GM12865 (cell line): ENCODE results near the gene RPS17.

Experiments used
- DNase-seq: peaks from one replicate; pipeline ENCODE4 v3.0.0; 2010; ENCODE audit warnings: low read depth
- H3K4me3 ChIP-seq: 2 replicates; pipeline ENCODE4 v1.5.1; 2011; ENCODE audit warnings: mild to moderate bottlenecking, low read depth, low read length, control low read depth
- TF ChIP-seq, protein P1 (sequence below): IDR thresholded peaks from 2 replicates; pipeline ENCODE4 v1.5.1; 2011; ENCODE audit warnings: low read length, control low read depth, low read depth, inconsistent platforms; ENCODE audit not compliant: insufficient read depth; ENCODE audit errors: missing control alignments

The RPS17 gene

GRCh38 chr15:82572311-82572710, 32.1 kb upstream of the RPS17 start:
- TF ChIP-seq, protein P1, sequence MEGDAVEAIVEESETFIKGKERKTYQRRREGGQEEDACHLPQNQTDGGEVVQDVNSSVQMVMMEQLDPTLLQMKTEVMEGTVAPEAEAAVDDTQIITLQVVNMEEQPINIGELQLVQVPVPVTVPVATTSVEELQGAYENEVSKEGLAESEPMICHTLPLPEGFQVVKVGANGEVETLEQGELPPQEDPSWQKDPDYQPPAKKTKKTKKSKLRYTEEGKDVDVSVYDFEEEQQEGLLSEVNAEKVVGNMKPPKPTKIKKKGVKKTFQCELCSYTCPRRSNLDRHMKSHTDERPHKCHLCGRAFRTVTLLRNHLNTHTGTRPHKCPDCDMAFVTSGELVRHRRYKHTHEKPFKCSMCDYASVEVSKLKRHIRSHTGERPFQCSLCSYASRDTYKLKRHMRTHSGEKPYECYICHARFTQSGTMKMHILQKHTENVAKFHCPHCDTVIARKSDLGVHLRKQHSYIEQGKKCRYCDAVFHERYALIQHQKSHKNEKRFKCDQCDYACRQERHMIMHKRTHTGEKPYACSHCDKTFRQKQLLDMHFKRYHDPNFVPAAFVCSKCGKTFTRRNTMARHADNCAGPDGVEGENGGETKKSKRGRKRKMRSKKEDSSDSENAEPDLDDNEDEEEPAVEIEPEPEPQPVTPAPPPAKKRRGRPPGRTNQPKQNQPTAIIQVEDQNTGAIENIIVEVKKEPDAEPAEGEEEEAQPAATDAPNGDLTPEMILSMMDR, result no peak
- no peak overlapping the region for H3K4me3 ChIP-seq
- no peak for DNase-seq

DNA sequence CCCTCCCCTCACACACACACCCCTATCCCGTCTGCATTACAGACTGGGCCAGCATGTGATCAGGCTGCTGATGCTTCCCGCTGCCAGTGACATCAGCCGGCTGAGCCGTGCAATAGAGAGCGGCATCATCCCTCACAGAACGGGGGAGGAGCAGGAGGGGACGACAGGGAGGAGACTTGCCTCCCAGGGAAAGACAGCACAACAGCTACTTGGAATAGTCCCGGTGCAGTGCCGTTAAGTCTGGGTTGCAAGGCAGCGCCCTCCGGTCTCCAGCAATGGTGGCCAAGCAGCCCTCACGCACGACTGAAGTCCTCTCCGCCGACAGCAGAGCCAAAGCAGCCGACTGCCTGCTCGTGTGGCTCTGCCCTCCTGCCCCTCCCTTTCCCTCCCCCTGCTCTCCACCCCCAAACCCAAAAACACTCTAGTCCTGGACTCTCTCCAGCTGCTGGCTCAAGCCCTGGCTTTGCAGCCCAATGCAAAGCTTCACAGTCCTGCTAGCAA, 31.5 kb upstream of the RPS17 start:
- TF ChIP-seq, protein P1, result no peak
- no peak overlapping the region for H3K4me3 ChIP-seq
- no peak for DNase-seq

DNA sequence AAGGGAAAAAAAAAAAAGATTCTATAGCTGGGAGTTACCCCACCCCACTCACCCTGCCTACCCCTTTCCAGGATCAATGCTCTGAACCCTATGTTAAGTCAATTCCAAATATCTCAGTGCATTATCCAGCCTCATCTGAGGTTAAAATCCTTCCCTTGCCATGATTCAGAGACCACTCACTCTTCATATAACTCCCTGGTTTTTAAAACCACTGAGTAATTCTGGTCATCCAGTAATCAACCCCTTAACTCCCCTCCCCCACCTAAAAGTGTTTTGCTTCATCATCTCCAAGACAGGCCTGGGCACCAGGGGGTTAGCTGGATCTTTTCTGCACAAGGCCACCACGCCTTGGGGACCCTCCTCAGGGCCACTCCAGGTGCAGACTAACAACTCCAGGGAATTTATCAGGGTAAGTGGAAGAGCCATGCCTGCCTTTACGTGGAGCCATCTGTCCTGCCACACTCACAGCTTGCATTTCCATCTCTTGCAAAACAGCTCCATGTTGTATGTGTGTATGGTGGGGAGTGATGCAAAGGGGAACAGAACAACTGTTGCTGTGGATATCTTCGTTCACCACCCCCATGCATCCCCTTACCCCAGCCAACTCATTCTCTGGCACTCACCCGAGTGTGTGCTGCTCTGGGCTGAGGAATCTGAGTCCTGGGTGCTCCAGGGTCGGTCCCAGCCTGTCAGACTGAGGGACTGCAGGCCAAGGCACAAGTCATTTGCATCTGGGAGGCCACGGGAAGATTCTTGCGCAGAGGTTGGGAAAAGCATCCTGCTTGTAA, 30.7 kb upstream of the RPS17 start:
- TF ChIP-seq, protein P1, result no peak
- H3K4me3 ChIP-seq, result no peak overlapping the region
- no peak for DNase-seq

DNA sequence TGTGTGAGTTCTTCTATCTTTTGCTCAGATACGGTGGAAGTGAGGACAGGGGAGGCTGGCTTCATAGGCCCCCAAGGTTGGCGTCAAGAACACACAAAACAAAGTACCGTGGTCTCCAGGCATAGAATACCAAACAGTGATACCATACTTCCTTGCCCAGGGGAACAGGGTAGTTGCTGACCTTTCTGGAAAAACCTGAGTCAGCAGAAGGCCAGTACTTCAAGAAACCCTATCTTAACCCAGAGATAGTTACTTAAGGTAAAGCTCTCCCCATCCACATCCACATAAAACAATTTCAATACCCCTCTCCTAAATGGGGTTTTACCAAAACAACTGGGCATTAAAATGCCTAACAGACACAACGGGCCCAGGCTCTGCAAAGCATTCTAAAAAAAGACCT, 29.6 kb upstream of the RPS17 start:
- DNase-seq, result no peak
- no peak overlapping the region for H3K4me3 ChIP-seq
- TF ChIP-seq, protein P1, result no peak

DNA sequence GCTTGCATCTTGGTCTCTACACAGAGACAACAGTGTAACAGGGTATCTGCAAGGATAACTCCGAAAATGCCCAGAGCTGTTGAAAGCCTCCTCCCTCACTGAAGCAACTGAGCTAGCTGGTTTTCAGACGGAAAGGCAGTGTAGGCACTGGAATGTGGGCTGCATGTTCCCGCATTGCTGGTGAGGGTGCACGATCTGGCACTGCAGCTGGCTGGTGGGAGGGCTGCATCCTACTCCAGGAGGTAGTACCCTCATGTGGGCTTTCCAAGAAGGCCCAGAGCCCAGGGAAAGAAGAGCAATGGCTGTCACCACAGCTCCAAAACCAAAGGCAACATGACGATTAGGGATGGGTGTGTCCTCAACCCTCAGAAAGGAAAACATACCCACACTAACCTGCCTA, 28.7 kb upstream of the RPS17 start:
- no peak for DNase-seq
- TF ChIP-seq, protein P1, result no peak
- no peak overlapping the region for H3K4me3 ChIP-seq

DNA sequence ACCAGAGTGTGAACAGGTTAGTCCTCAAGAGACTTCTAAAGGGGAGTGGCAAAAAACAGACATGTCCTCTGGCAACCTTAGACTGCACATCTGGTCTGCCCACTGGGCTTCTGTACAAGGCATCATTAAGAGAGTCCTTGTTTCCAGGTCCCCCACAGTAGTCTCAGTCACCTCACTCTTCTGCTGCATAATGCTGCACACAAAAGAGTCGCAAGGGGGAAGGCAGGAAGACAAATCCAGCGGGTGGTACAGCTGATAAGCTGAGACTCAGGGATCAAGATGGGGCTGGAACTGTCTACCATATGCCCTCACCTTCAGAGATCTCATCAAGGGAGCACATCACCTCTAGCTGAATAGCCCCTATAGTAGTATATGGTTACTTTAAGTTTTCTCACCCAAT, 27.4 kb upstream of the RPS17 start:
- H3K4me3 ChIP-seq, result no peak overlapping the region
- DNase-seq, result no peak
- TF ChIP-seq, protein P1, result no peak

DNA sequence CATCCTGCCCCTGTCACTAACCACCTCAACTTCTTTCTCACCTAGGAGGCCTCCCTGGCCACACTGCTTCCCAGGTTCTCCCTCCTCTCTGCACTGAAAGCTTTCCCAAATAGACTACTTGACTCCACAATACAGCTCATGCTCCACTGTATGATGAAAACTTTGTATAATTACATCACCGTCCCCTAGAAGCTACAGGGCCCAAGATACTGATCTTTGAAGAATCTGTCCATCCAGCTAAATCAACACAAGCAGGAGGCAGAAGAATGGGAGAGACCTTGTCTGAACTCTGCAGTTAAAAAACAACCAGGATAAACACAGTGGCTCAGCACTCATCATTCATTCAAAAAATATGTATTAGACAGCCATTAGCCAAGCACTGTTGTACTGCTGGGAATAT, 26.4 kb upstream of the RPS17 start:
- TF ChIP-seq, protein P1, result no peak
- no peak for DNase-seq
- H3K4me3 ChIP-seq, result no peak overlapping the region
